Suppressor macrophage (primary cell): ENCODE results near the gene MICOS13.
"Not testable (repeated sequence)": the region's sequence is repeated elsewhere in the genome, so short reads cannot be mapped to it uniquely, and the experiment has no call there.

Source experiments
- DNase-seq, 4 experiments: peaks; one replicate each; pipeline ENCODE4 v3.0.0-alpha.2; 2020 to 2022

The MICOS13 gene

GRCh38 chr19:5700455-5701092, 20.3 kb upstream of the MICOS13 start:
- no peak for DNase-seq

- DNase-seq: no peak
Observed at GRCh38 chr19:5698635-5699422, 18.5 kb upstream of the MICOS13 start.

- no peak for DNase-seq
Observed at GRCh38 chr19:5697890-5698634, 17.7 kb upstream of the MICOS13 start.

- no peak for DNase-seq
Observed at GRCh38 chr19:5697022-5697889, 16.9 kb upstream of the MICOS13 start.

- no peak for DNase-seq
Observed at GRCh38 chr19:5696196-5697021, 16.1 kb upstream of the MICOS13 start.

GRCh38 chr19:5695649-5696195, 15.4 kb upstream of the MICOS13 start:
- no peak for DNase-seq

- DNase-seq: no peak
Observed at GRCh38 chr19:5694956-5695648, 14.8 kb upstream of the MICOS13 start.

GRCh38 chr19:5694167-5694955, 14.0 kb upstream of the MICOS13 start:
- no peak for DNase-seq

- DNase-seq: no peak
Observed at GRCh38 chr19:5693195-5694166, 13.2 kb upstream of the MICOS13 start.

GRCh38 chr19:5692723-5693194, 12.4 kb upstream of the MICOS13 start:
- DNase-seq: no peak

- DNase-seq: peak in 1 of 4 experiments; percentile 15
Observed at GRCh38 chr19:5691822-5692722, 11.8 kb upstream of the MICOS13 start.

GRCh38 chr19:5690955-5691821, 10.9 kb upstream of the MICOS13 start:
- DNase-seq: peak; percentile 19 to 60 (median 38)

GRCh38 chr19:5690125-5690954, 10.0 kb upstream of the MICOS13 start, which contains the start of gene RPL36:
TSS of gene RPL36 (plus strand) at chr19:5690295. CDS start at chr19:5690508, 213 bp downstream.
- peak; percentile 99 to 100 (median 99) for DNase-seq

- DNase-seq: not testable (repeated sequence)
Observed at GRCh38 chr19:5688262-5688881, 8.1 kb upstream of the MICOS13 start.
